K562 (cell line): Measurements from ENCODE around the gene HOXB7. TPM values are rescaled to one million over a fixed set of nuclear protein-coding genes. Genes with fewer than 3 reads are reported as not detected.
A peak's percentile ranks its signal among the peaks of the same experiment; 100 is the strongest.

Experiments
- CBFA2T3 ChIP-seq: fragments of 450-650 bp; IDR thresholded peaks from 2 replicates; pipeline ENCODE4 v1.6.1; 2017
- EP400 ChIP-seq: fragments of 450-650 bp; IDR thresholded peaks from 2 replicates; pipeline ENCODE4 v1.6.1; 2017; ENCODE audit warnings: antibody characterized with exemption, mild to moderate bottlenecking, moderate library complexity
- GABPB2 ChIP-seq: fragments of 250-450 bp; sonication (Bioruptor Pico); conservative IDR thresholded peaks from 2 replicates; pipeline ENCODE4 v1.5.1; 2021; ENCODE audit warnings: mild to moderate bottlenecking
- MAZ ChIP-seq, 2 experiments: fragments of 450-650 bp in 1 of 2; sonication (generic) in 1 of 2; formaldehyde crosslinking; IDR thresholded peaks in 1 of 2; conservative IDR thresholded peaks in 1 of 2; 2 replicates each; pipeline versions ENCODE4 v1.4.0 to v1.5.0; 2020; ENCODE audit warnings: mild to moderate bottlenecking in 1 of 2, missing genetic modification reagents in 1 of 2
- MYNN ChIP-seq, 2 experiments: sonication (generic); formaldehyde crosslinking in 1 of 2; IDR thresholded peaks; 2 replicates each; pipeline versions ENCODE4 v1.5.0 to v1.6.1; 2016 to 2020; ENCODE audit warnings: antibody characterized with exemption in 1 of 2, missing genetic modification reagents in 1 of 2
- NR3C1 ChIP-seq: sonication (generic); formaldehyde crosslinking; IDR thresholded peaks from 2 replicates; pipeline ENCODE4 v1.8.1; 2022; ENCODE audit warnings: missing genetic modification reagents
- RAD21 ChIP-seq, 2 experiments: fragments of 250-450 bp in 1 of 2; fragments of 450-650 bp in 1 of 2; sonication (Bioruptor Pico) in 1 of 2; formaldehyde crosslinking in 1 of 2; IDR thresholded peaks in 1 of 2; conservative IDR thresholded peaks in 1 of 2; 2 replicates each; pipeline versions ENCODE4 v1.4.0 to v1.8.0; 2020 to 2022; ENCODE audit warnings: mild to moderate bottlenecking in 2 of 2, moderate library complexity in 1 of 2
- RAD51 ChIP-seq: fragments of 450-650 bp; IDR thresholded peaks from 2 replicates; pipeline ENCODE4 v1.7.1; 2016; ENCODE audit warnings: low read depth, mild to moderate bottlenecking, borderline replicate concordance
- SIN3B ChIP-seq: fragments of 450-650 bp; IDR thresholded peaks from 2 replicates; pipeline ENCODE4 v1.6.1; 2017; ENCODE audit warnings: low read depth, mild to moderate bottlenecking, moderate library complexity
- SMARCE1 ChIP-seq: fragments of 450-650 bp; IDR thresholded peaks from 2 replicates; pipeline ENCODE4 v1.7.1; 2016; ENCODE audit warnings: mild to moderate bottlenecking
- SPI1 ChIP-seq: IDR thresholded peaks from 2 replicates; pipeline ENCODE4 v1.6.1; 2011; ENCODE audit warnings: low read depth, low read length, control low read depth, borderline replicate concordance
- SRF ChIP-seq, 2 experiments: fragments of 250-450, 450-650 bp in 1 of 2; sonication (Bioruptor Pico) in 1 of 2; sonication (generic) in 1 of 2; formaldehyde crosslinking; IDR thresholded peaks; 2 replicates each; pipeline versions ENCODE4 v1.5.0 to v1.5.1; 2020 to 2022; ENCODE audit warnings: mild to moderate bottlenecking in 1 of 2, missing genetic modification reagents in 1 of 2
- TEAD2 ChIP-seq: fragments of 450-650 bp; IDR thresholded peaks from 2 replicates; pipeline ENCODE4 v1.6.1; 2016; ENCODE audit warnings: missing genetic modification characterization, control low read depth, missing compliant biosample characterization
- TRIM28 ChIP-seq: fragments of 450-650 bp; IDR thresholded peaks from 2 replicates; pipeline ENCODE4 v1.6.1; 2017
- ZBTB8A ChIP-seq: fragments of 450-650 bp; IDR thresholded peaks from 2 replicates; pipeline ENCODE4 v1.6.1; 2018; ENCODE audit warnings: mild to moderate bottlenecking, moderate library complexity; ENCODE audit not compliant: partially characterized antibody
- ZFX ChIP-seq: sonication (generic); formaldehyde crosslinking; IDR thresholded peaks from 2 replicates; pipeline ENCODE4 v1.8.0; 2022; ENCODE audit warnings: mild to moderate bottlenecking, missing genetic modification reagents, moderate library complexity
- ZKSCAN1 ChIP-seq: fragments of 150-350 bp; IDR thresholded peaks from 2 replicates; pipeline ENCODE4 v1.6.1; 2016; ENCODE audit warnings: low read depth, low read length
- ZNF311 ChIP-seq: fragments of 250-450 bp; sonication (Bioruptor Pico); IDR thresholded peaks from 2 replicates; pipeline ENCODE4 v1.4.0; 2020; ENCODE audit warnings: mild to moderate bottlenecking, moderate library complexity
- ZNF444 ChIP-seq: fragments of 250-450 bp; sonication (Bioruptor Pico); IDR thresholded peaks from 2 replicates; pipeline ENCODE4 v1.4.0; 2020; ENCODE audit warnings: mild to moderate bottlenecking, moderate library complexity
- ZNF699 ChIP-seq: fragments of 250-450 bp; sonication (Bioruptor Pico); IDR thresholded peaks from 2 replicates; pipeline ENCODE4 v1.8.0; 2021; ENCODE audit warnings: mild to moderate bottlenecking, moderate library complexity; ENCODE audit not compliant: insufficient replicate concordance
- polyA plus RNA-seq, 8 experiments: library from polyadenylated mRNA; depleted of rRNA in 4 of 8; stranded (reverse) in 5 of 8; unstranded in 3 of 8; fragments of >200 nt; fragmentation: Nextera tagmentation in 2 of 8; fragmentation: Illumina TruSeq in 1 of 8; extraction: Ambion mirVana in 2 of 8; extraction: Trizol in 1 of 8; gene quantifications; 2 replicates each; pipeline versions ENCODE4 v1.2.1 to v1.2.3, GENCODE V29; 2011 to 2014; ENCODE audit warnings: inconsistent platforms in 1 of 8, missing spikeins in 1 of 8
- total RNA-seq, 7 experiments: library from RNA; depleted of rRNA in 6 of 7; stranded (reverse); fragments of >200 nt in 6 of 7; fragmentation: Illumina TruSeq in 2 of 7; extraction: Trizol in 2 of 7; gene quantifications; 2 replicates each; pipeline versions ENCODE4 v1.2.1 to v1.2.3, GENCODE V29; 2011 to 2021; ENCODE audit warnings: low replicate concordance in 1 of 7
- TF ChIP-seq, protein P1 (sequence below): fragments of 450-650 bp; formaldehyde crosslinking; conservative IDR thresholded peaks from 2 replicates; pipeline ENCODE4 v1.4.0; 2022; ENCODE audit warnings: mild to moderate bottlenecking, missing genetic modification characterization
- TF ChIP-seq, protein P2 (sequence below): fragments of 200-800 bp; sonication (Bioruptor generic); IDR thresholded peaks from 2 replicates; pipeline ENCODE4 v1.6.1; 2017; ENCODE audit warnings: missing genetic modification characterization, missing compliant biosample characterization
- TF ChIP-seq, protein P3 (sequence below): fragments of 450-650 bp; IDR thresholded peaks from 2 replicates; pipeline ENCODE4 v1.6.1; 2017; ENCODE audit warnings: antibody characterized with exemption, mild to moderate bottlenecking

The HOXB7 gene
- total and polyA plus RNA-seq, 9 of the 15 experiments (the other 6 are each of a cell fraction or from before 2014, with no cell fraction given) = 5.5 to 16.7 (median 8.3) TPM

DNA sequence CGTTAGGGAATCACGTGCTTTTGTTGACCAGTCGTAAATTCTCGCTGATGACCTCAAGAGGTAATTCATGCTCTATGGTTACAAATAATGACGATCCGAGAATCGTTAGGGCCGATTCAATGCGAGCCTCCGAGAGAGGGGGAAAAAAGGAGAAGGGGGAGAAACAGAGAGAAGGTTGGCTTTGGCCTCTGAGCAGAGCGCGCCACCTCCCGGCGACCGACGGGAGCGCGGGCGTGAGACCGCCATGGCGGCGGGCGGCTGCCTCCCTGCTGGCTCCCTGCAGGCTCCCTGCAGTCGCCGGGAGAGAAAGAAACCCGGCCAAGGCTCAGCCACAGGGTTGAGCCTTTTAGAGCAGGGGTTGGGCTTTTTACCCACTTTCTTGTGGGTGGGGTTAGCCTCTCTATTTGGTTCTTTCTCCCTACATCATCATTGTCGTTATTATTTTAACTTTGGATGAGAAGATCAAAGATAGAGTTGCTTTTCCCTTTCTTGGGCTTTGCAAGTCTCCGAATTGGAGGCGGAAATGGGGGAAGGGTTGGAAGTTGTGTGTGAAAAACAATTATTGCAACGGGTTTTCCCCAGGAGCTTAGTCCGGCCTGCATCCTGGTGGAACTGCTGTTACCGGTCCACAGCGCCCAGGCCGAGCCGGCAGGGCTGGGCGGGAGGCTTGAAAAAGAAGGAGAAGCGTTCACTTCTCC is 16.8 kb downstream of the HOXB7 start (continued):
- TF ChIP-seq SRF (CRISPR knock-in tag; IDR thresholded peaks at IDR 0.05) (peak in 1 of 2 experiments; percentile 84; a peak in 1 of 4 replicates), RAD21 (CRISPR knock-in tag; conservative IDR thresholded peaks at IDR 0.05 in 1 of 2, IDR thresholded peaks at IDR 0.05 in 1 of 2) (peak; percentile 73 to 95), SMARCE1 (no peak), MAZ (CRISPR knock-in tag; conservative IDR thresholded peaks at IDR 0.05 in 1 of 2, IDR thresholded peaks at IDR 0.05 in 1 of 2) (peak in 1 of 2 experiments; percentile 80; a peak in 2 of 4 replicates), TEAD2 (tag) (no peak), ZNF444 (CRISPR knock-in tag) (no peak), TRIM28 (no peak), ZFX (peak; percentile 20; the same call in 1 of the 2 replicates), SPI1 (peak; percentile 76), ZKSCAN1 (no peak), ZNF699 (no peak), NR3C1 (CRISPR knock-in tag) (no peak), ZNF311 (no peak), MYNN (IDR thresholded peaks at IDR 0.05) (no peak), MYNN (CRISPR knock-in tag; IDR thresholded peaks at IDR 0.05) (no peak), SIN3B (no peak), GABPB2 (no peak), EP400 (no peak), RAD51 (no peak), ZBTB8A (no peak), CBFA2T3 (no peak)
- TF ChIP-seq, protein P1, sequence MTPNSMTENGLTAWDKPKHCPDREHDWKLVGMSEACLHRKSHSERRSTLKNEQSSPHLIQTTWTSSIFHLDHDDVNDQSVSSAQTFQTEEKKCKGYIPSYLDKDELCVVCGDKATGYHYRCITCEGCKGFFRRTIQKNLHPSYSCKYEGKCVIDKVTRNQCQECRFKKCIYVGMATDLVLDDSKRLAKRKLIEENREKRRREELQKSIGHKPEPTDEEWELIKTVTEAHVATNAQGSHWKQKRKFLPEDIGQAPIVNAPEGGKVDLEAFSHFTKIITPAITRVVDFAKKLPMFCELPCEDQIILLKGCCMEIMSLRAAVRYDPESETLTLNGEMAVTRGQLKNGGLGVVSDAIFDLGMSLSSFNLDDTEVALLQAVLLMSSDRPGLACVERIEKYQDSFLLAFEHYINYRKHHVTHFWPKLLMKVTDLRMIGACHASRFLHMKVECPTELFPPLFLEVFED (CRISPR knock-in tag) = no peak
- TF ChIP-seq, protein P2, sequence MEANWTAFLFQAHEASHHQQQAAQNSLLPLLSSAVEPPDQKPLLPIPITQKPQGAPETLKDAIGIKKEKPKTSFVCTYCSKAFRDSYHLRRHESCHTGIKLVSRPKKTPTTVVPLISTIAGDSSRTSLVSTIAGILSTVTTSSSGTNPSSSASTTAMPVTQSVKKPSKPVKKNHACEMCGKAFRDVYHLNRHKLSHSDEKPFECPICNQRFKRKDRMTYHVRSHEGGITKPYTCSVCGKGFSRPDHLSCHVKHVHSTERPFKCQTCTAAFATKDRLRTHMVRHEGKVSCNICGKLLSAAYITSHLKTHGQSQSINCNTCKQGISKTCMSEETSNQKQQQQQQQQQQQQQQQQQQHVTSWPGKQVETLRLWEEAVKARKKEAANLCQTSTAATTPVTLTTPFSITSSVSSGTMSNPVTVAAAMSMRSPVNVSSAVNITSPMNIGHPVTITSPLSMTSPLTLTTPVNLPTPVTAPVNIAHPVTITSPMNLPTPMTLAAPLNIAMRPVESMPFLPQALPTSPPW (CRISPR knock-in tag) = peak; percentile 85
- TF ChIP-seq, protein P3, sequence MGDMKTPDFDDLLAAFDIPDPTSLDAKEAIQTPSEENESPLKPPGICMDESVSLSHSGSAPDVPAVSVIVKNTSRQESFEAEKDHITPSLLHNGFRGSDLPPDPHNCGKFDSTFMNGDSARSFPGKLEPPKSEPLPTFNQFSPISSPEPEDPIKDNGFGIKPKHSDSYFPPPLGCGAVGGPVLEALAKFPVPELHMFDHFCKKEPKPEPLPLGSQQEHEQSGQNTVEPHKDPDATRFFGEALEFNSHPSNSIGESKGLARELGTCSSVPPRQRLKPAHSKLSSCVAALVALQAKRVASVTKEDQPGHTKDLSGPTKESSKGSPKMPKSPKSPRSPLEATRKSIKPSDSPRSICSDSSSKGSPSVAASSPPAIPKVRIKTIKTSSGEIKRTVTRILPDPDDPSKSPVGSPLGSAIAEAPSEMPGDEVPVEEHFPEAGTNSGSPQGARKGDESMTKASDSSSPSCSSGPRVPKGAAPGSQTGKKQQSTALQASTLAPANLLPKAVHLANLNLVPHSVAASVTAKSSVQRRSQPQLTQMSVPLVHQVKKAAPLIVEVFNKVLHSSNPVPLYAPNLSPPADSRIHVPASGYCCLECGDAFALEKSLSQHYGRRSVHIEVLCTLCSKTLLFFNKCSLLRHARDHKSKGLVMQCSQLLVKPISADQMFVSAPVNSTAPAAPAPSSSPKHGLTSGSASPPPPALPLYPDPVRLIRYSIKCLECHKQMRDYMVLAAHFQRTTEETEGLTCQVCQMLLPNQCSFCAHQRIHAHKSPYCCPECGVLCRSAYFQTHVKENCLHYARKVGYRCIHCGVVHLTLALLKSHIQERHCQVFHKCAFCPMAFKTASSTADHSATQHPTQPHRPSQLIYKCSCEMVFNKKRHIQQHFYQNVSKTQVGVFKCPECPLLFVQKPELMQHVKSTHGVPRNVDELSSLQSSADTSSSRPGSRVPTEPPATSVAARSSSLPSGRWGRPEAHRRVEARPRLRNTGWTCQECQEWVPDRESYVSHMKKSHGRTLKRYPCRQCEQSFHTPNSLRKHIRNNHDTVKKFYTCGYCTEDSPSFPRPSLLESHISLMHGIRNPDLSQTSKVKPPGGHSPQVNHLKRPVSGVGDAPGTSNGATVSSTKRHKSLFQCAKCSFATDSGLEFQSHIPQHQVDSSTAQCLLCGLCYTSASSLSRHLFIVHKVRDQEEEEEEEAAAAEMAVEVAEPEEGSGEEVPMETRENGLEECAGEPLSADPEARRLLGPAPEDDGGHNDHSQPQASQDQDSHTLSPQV = no peak
